H1 (cell line): Measurements from ENCODE around the gene MAP4K5. TPM values are rescaled to one million over a fixed set of nuclear protein-coding genes. Genes with fewer than 3 reads are reported as not detected.

Experiments
- CTCF ChIA-PET: fragments of 300-600 bp; sonication (Branson Sonifier 250); formaldehyde crosslinking; loops from one replicate; lab custom pipeline; 2021; ENCODE audit not compliant: partially characterized antibody; lab: Charles Lee
- POLR2A ChIA-PET: fragments of 300-600 bp; sonication (Branson Sonifier 250); formaldehyde crosslinking; loops from one replicate; lab custom pipeline; 2021; ENCODE audit warnings: inconsistent platforms; ENCODE audit not compliant: partially characterized antibody; lab: Charles Lee
- DNase-seq, 2 experiments: peaks; one replicate each; pipeline versions ENCODE4 v3.0.0 to v3.0.0-alpha.2; 2010 to 2022; ENCODE audit warnings: low spot score in 2 of 2, low read depth in 1 of 2, mixed read lengths in 1 of 2
- FAIRE-seq: peaks from 2 replicates; lab custom pipeline; 2011; peaks lifted over from hg19 to GRCh38; lab: Jason Lieb, UNC
- H2AFZ ChIP-seq: 2 replicates; pipeline ENCODE4 v1.8.1; 2012; ENCODE audit warnings: low read length, inconsistent platforms
- H2AK5ac ChIP-seq: 2 replicates; pipeline ENCODE4 v1.6.1; 2013; ENCODE audit warnings: low read depth, low read length
- H2BK120ac ChIP-seq: replicated peaks from 2 replicates; pipeline ENCODE3; 2013; ENCODE audit warnings: low read depth, low read length, inconsistent platforms
- H2BK12ac ChIP-seq: 2 replicates; pipeline ENCODE4 v1.6.1; 2013; ENCODE audit warnings: low read depth, low read length
- H2BK15ac ChIP-seq: 2 replicates; pipeline ENCODE4 v1.6.1; 2013; ENCODE audit warnings: low read length
- H2BK20ac ChIP-seq: 2 replicates; pipeline ENCODE4 v1.6.1; 2013; ENCODE audit warnings: low read length
- H2BK5ac ChIP-seq: 2 replicates; pipeline ENCODE4 v1.6.1; 2013; ENCODE audit warnings: low read depth, low read length
- H3K14ac ChIP-seq: 2 replicates; pipeline ENCODE4 v1.6.1; 2013; ENCODE audit warnings: inconsistent platforms; ENCODE audit not compliant: insufficient read length
- H3K18ac ChIP-seq: 2 replicates; pipeline ENCODE4 v1.6.1; 2013; ENCODE audit warnings: low read length; ENCODE audit errors: extremely low read depth
- H3K23ac ChIP-seq: 2 replicates; pipeline ENCODE4 v1.6.1; 2013; ENCODE audit warnings: inconsistent platforms; ENCODE audit not compliant: insufficient read length
- H3K23me2 ChIP-seq: 2 replicates; pipeline ENCODE4 v1.6.1; 2013; ENCODE audit warnings: low read depth, low read length
- H3K27ac ChIP-seq: 2 replicates; pipeline ENCODE4 v1.6.1; 2011; ENCODE audit warnings: low read depth, low read length, inconsistent platforms
- H3K27me3 ChIP-seq, 4 experiments: replicated peaks in 1 of 4; 1 replicate in 1 of 4; 2 replicates in 3 of 4; pipeline versions ENCODE4 v1.6.1 to v1.8.1; 2011 to 2013; ENCODE audit warnings: low read length in 3 of 4, mild to moderate bottlenecking in 3 of 4, inconsistent platforms in 2 of 4, mixed read lengths in 2 of 4, moderate library complexity in 1 of 4; ENCODE audit not compliant: control insufficient read depth in 3 of 4, insufficient read depth in 3 of 4; ENCODE audit errors: extremely low read depth in 1 of 4
- H3K36me3 ChIP-seq, 4 experiments: 2 replicates each; pipeline versions ENCODE4 v1.6.1 to v1.8.1; 2011 to 2013; ENCODE audit warnings: mild to moderate bottlenecking in 4 of 4, low read length in 3 of 4, moderate library complexity in 2 of 4, control low read depth in 1 of 4, inconsistent platforms in 1 of 4; ENCODE audit not compliant: insufficient read depth in 4 of 4, control insufficient read depth in 2 of 4
- H3K4ac ChIP-seq: replicated peaks from 2 replicates; pipeline ENCODE3; 2013; ENCODE audit warnings: low read length, low read depth, mixed read lengths, inconsistent platforms; ENCODE audit not compliant: insufficient read length
- H3K4me1 ChIP-seq, 4 experiments: replicated peaks in 1 of 4; 1 replicate in 1 of 4; 2 replicates in 3 of 4; pipeline versions ENCODE4 v1.6.1 to v1.8.1; 2011 to 2013; ENCODE audit warnings: low read length in 3 of 4, inconsistent platforms in 2 of 4, mixed read lengths in 1 of 4; ENCODE audit not compliant: insufficient read depth in 4 of 4, control insufficient read depth in 3 of 4
- H3K4me2 ChIP-seq, 2 experiments: 2 replicates each; pipeline versions ENCODE4 v1.6.1 to v1.8.1; 2011 to 2013; ENCODE audit warnings: low read depth in 2 of 2, low read length in 2 of 2, control low read depth in 1 of 2, inconsistent platforms in 1 of 2, mild to moderate bottlenecking in 1 of 2; ENCODE audit not compliant: insufficient read depth in 1 of 2
- H3K4me3 ChIP-seq, 4 experiments: fragments of 200-600, 300-600 bp in 1 of 4; sonication (generic), shearing (Covaris generic), sonication (Bioruptor Twin) in 1 of 4; 2 replicates each; pipeline versions ENCODE4 v1.5.1 to v1.8.1; 2011 to 2016; ENCODE audit warnings: low read length in 4 of 4, low read depth in 3 of 4, control low read depth in 2 of 4, inconsistent platforms in 2 of 4, mild to moderate bottlenecking in 2 of 4, mixed read lengths in 1 of 4, moderate library complexity in 1 of 4; ENCODE audit not compliant: insufficient read depth in 2 of 4; ENCODE audit errors: extremely low read depth in 1 of 4
- H3K56ac ChIP-seq: replicated peaks from 2 replicates; pipeline ENCODE3; 2013; ENCODE audit warnings: low read depth, mild to moderate bottlenecking, mixed read lengths, low read length, inconsistent platforms; ENCODE audit not compliant: insufficient read length
- H3K79me1 ChIP-seq: 2 replicates; pipeline ENCODE4 v1.6.1; 2013; ENCODE audit warnings: low read depth, low read length, control low read depth
- H3K79me2 ChIP-seq, 2 experiments: 2 replicates each; pipeline versions ENCODE4 v1.6.1 to v1.8.1; 2012 to 2013; ENCODE audit warnings: low read length in 2 of 2, mild to moderate bottlenecking in 2 of 2, inconsistent platforms in 1 of 2; ENCODE audit not compliant: insufficient read depth in 2 of 2, control insufficient read depth in 1 of 2
- H3K9ac ChIP-seq, 4 experiments: replicated peaks in 1 of 4; 1 replicate in 1 of 4; 2 replicates in 3 of 4; pipeline versions ENCODE4 v1.6.1 to v1.8.1; 2011 to 2013; ENCODE audit warnings: low read depth in 3 of 4, low read length in 3 of 4, control low read depth in 2 of 4, mild to moderate bottlenecking in 2 of 4, moderate library complexity in 2 of 4, inconsistent platforms in 1 of 4; ENCODE audit errors: extremely low read depth in 1 of 4
- H3K9me3 ChIP-seq, 2 experiments: 2 replicates each; pipeline versions ENCODE4 v1.6.1 to v1.8.1; 2012 to 2013; ENCODE audit warnings: mild to moderate bottlenecking in 2 of 2, moderate library complexity in 2 of 2, control low read depth in 1 of 2, inconsistent platforms in 1 of 2, low read depth in 1 of 2, low read length in 1 of 2, mixed read lengths in 1 of 2; ENCODE audit not compliant: insufficient read depth in 2 of 2
- H4K20me1 ChIP-seq, 2 experiments: replicated peaks in 1 of 2; 2 replicates each; pipeline versions ENCODE3 to v1.8.1; 2011 to 2013; ENCODE audit warnings: inconsistent platforms in 2 of 2, low read length in 2 of 2, mild to moderate bottlenecking in 1 of 2; ENCODE audit not compliant: insufficient read depth in 2 of 2, control insufficient read depth in 1 of 2
- H4K5ac ChIP-seq: 2 replicates; pipeline ENCODE4 v1.6.1; 2013; ENCODE audit warnings: low read length, low read depth, mixed read lengths, inconsistent platforms; ENCODE audit not compliant: insufficient read length
- H4K8ac ChIP-seq: 2 replicates; pipeline ENCODE4 v1.8.0; 2013; ENCODE audit warnings: mild to moderate bottlenecking, moderate library complexity, low read length, inconsistent platforms; ENCODE audit not compliant: insufficient read depth; ENCODE audit errors: extremely low read depth
- H4K91ac ChIP-seq: replicated peaks from 2 replicates; pipeline ENCODE3; 2013; ENCODE audit warnings: low read length, mixed read lengths, inconsistent platforms; ENCODE audit not compliant: insufficient read length
- BACH1 ChIP-seq: IDR thresholded peaks from 2 replicates; pipeline ENCODE4 v1.6.1; 2012; ENCODE audit warnings: low read length, improper control_type of control experiment
- BRCA1 ChIP-seq: IDR thresholded peaks from 2 replicates; pipeline ENCODE4 v1.6.1; 2012; ENCODE audit warnings: low read depth, low read length, improper control_type of control experiment
- TAF7 ChIP-seq: optimal IDR thresholded peaks from 2 replicates; pipeline ENCODE3; 2011; ENCODE audit warnings: low read depth, mild to moderate bottlenecking, inconsistent platforms, low read length, moderate library complexity, borderline replicate concordance
- TCF12 ChIP-seq: IDR thresholded peaks from 2 replicates; pipeline ENCODE4 v1.6.1; 2011; ENCODE audit warnings: low read depth, mild to moderate bottlenecking, low read length
- ZNF274 ChIP-seq: IDR thresholded peaks from 2 replicates; pipeline ENCODE4 v1.7.0; 2012; ENCODE audit warnings: low read length, borderline replicate concordance; ENCODE audit errors: extremely low read depth
- WGBS, 2 experiments: shearing (Covaris generic) in 1 of 2; methylation state at CpG; one replicate each; pipeline versions ENCODE4 v1.1.6 to v1.1.7; 2013 to 2015; ENCODE audit warnings: low lambda C conversion rate in 2 of 2, mixed read lengths in 2 of 2, inconsistent platforms in 1 of 2, low coverage in 1 of 2, missing lambda C conversion rate in 1 of 2; ENCODE audit not compliant: insufficient replicate concordance in 2 of 2, insufficient coverage in 1 of 2, insufficient read length in 1 of 2; ENCODE audit errors: extremely low coverage in 1 of 2, missing lambda C conversion rate in 1 of 2; 5-methylcytosine and 5-hydroxymethylcytosine counted together
- polyA plus RNA-seq, 7 experiments: library from polyadenylated mRNA; depleted of rRNA in 3 of 7; stranded (reverse) in 5 of 7; unstranded in 2 of 7; fragments of >200 nt in 5 of 7; fragments of 200-250 nt in 2 of 7; gene quantifications; 1 replicate in 5 of 7; 2 replicates in 1 of 7; 4 replicates in 1 of 7; pipeline versions ENCODE4 v1.2.1 to v1.2.3, GENCODE V29; 2011 to 2013; ENCODE audit warnings: missing spikeins in 2 of 7, mixed read lengths in 2 of 7
- total RNA-seq: library from RNA; stranded (reverse); fragmentation: NEBNext Ultra II Directional; extraction: Animal tissue kit (Norgen Biotek cat#: 25700); gene quantifications from 2 replicates; pipeline ENCODE4 v1.2.1, GENCODE V29; 2021

The MAP4K5 gene
- total and polyA plus RNA-seq, 2 of the 8 experiments (the other 6 are each of a cell fraction or from before 2014, with no cell fraction given) = 7.6 to 34.5 TPM

- WGBS, 2 experiments = 94% methylated on average over 1 of the region's 1 CpG; no CpG with 5 or more reads in 1 of the 2 experiments
- Histone ChIP-seq H3K4me1 (no peaks in the 10 kb centered on the region), H3K56ac (no peak overlapping the region), H2AK5ac (no peak overlapping the region), H3K14ac (no peak overlapping the region), H3K79me1 (no peaks in the 10 kb centered on the region), H3K79me2 (peaks cover 0 to 6% of the 10 kb centered on the region in 2 experiments; a peak in 1 of 4 replicates), H2BK15ac (no peak overlapping the region), H3K9me3 (no peaks in the 10 kb centered on the region), H2BK20ac (no peak overlapping the region), H4K20me1 (no peaks in the 10 kb centered on the region), H3K18ac (no peak overlapping the region), H3K23me2 (no peaks in the 10 kb centered on the region), H2BK120ac (no peak overlapping the region), H3K27ac (no peak overlapping the region), H4K8ac (no peak overlapping the region), H2AFZ (no peak overlapping the region), H3K23ac (no peak overlapping the region), H3K4me2 (no peak overlapping the region), H3K4ac (no peak overlapping the region), H2BK12ac (no peak overlapping the region), H2BK5ac (no peak overlapping the region), H3K9ac (no peak overlapping the region), H3K36me3 (no peaks in the 10 kb centered on the region), H4K91ac (no peak overlapping the region), H3K4me3 (no peak overlapping the region), H4K5ac (no peak overlapping the region), H3K27me3 (peaks cover 0 to 1% (median 0%) of the 10 kb centered on the region in 4 experiments; a peak in 1 of 7 replicates)
- CTCF ChIA-PET = interaction anchor here (0.7 kb wide), 1 partner anchor 15 kb away, joined by 3 read pairs; no protein-coding TSS in a partner anchor
- DNase-seq (no peak), FAIRE-seq (no peak)
- TF ChIP-seq TAF7 (no peak), BACH1 (no peak), TCF12 (no peak), BRCA1 (no peak), ZNF274 (no peak)
- POLR2A ChIA-PET = no interaction called here
Observed at GRCh38 chr14:50488521-50488920, 43.8 kb downstream of the MAP4K5 start.
